Adipocyte (in vitro differentiated cells): Measurements from ENCODE around the gene SUPT5H.
"Not testable (repeated sequence)": the region's sequence is repeated elsewhere in the genome, so short reads cannot be mapped to it uniquely, and the experiment has no call there.

Experiments used
- DNase-seq: peaks from one replicate; pipeline ENCODE4 v3.0.0-alpha.2; 2015; ENCODE audit warnings: low read depth
- H3K27me3 ChIP-seq: replicated peaks from 2 replicates; pipeline ENCODE4 v1.7.0; 2013; ENCODE audit warnings: mild to moderate bottlenecking, low read length, moderate library complexity; ENCODE audit not compliant: control insufficient read depth, insufficient read depth
- H3K36me3 ChIP-seq: 2 replicates; pipeline ENCODE4 v1.7.0; 2013; ENCODE audit warnings: low read length, mild to moderate bottlenecking, moderate library complexity; ENCODE audit not compliant: control insufficient read depth, insufficient read depth, severe bottlenecking
- H3K4me1 ChIP-seq: 2 replicates; pipeline ENCODE4 v1.7.0; 2013; ENCODE audit warnings: mild to moderate bottlenecking, low read length, moderate library complexity; ENCODE audit not compliant: control insufficient read depth, insufficient read depth
- H3K4me3 ChIP-seq: 2 replicates; pipeline ENCODE4 v1.7.0; 2013; ENCODE audit warnings: mild to moderate bottlenecking, low read length, moderate library complexity
- H3K9ac ChIP-seq: 2 replicates; pipeline ENCODE4 v1.7.0; 2013; ENCODE audit warnings: mild to moderate bottlenecking, low read length, moderate library complexity
- H3K9me3 ChIP-seq: 2 replicates; pipeline ENCODE4 v1.7.0; 2013; ENCODE audit warnings: mild to moderate bottlenecking, low read length, moderate library complexity; ENCODE audit not compliant: control insufficient read depth

Gene SUPT5H

DNA sequence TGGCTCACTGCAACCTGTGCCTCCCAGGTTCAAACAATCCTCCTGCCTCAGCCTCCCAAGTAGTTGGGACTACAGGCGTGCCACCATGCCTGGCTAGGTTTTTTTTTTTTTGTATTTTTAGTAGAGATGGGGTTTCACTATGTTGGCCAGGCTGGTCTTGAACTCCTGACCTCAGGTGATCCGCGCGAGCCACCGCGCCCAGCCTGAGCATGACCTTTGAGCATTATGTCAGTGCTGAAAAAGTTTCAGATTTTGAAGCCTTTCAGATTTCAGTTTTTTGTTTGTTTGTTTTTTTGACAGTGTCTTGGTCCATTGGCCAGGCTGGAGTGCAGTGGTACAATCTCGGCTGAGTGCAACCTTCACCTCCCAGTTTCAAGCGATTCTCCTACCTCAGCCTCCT is 5.9 kb downstream of the SUPT5H start:
- not testable (repeated sequence) for DNase-seq, H3K4me3 ChIP-seq, H3K9ac ChIP-seq, H3K9me3 ChIP-seq, H3K27me3 ChIP-seq
- peaks cover 25% of the 10 kb centered on the region for H3K36me3 ChIP-seq
- H3K4me1 ChIP-seq: peaks cover 19% of the 10 kb centered on the region

GRCh38 chr19:39463403-39463802 is 18.0 kb downstream of the SUPT5H start:
- H3K27me3 ChIP-seq: no peaks in the 10 kb centered on the region
- DNase-seq: no peak
- peaks cover 89% of the 10 kb centered on the region for H3K36me3 ChIP-seq
- H3K4me1 ChIP-seq: no peaks in the 10 kb centered on the region
- no peak overlapping the region for H3K9ac ChIP-seq
- H3K9me3 ChIP-seq: no peaks in the 10 kb centered on the region
- no peak overlapping the region for H3K4me3 ChIP-seq

DNA sequence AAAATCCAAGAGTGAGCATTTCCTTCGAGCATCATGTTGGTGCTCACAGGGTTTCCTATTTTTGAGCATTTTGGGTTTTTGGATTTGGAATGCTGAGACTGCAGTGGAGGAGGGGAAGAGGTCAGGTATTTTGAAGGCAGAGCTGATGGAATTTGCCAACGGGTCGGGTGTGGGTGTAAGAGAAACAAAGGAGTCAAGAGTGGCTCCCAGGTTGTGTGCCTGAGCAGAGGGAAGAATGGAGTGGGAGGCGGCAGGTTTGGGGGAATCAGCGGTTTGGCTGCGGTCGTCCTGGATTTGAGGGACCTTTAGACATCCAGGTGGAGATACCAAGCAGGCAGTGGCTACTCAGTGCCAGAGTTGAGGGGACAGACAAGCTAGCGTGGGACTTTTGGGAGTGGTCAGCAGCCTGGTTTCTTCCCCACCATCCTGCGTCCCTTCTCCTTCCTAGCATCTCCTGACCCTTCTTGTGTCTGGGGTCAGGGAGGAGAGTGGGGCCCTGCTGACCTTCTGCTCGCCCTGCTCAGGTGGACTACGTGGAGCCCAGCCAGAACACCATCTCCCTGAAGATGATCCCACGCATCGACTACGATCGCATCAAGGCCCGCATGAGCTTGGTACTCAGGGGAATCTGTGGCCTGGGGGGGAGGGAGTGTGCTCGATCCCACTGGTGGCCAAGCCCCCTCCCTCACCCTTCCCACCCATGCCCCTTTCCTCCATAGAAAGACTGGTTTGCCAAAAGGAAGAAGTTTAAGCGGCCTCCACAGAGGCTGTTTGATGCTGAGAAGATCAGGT is 20.8 kb downstream of the SUPT5H start:
- H3K4me1 ChIP-seq: no peaks in the 10 kb centered on the region
- no peaks in the 10 kb centered on the region for H3K27me3 ChIP-seq
- peaks cover 89% of the 10 kb centered on the region for H3K36me3 ChIP-seq
- DNase-seq: no peak
- H3K4me3 ChIP-seq: no peak overlapping the region
- no peak overlapping the region for H3K9ac ChIP-seq
- no peaks in the 10 kb centered on the region for H3K9me3 ChIP-seq

- Histone ChIP-seq H3K36me3 (peaks cover 98% of the 10 kb centered on the region), H3K9me3 (no peaks in the 10 kb centered on the region), H3K4me1 (no peaks in the 10 kb centered on the region), H3K9ac (no peak overlapping the region), H3K27me3 (no peaks in the 10 kb centered on the region), H3K4me3 (no peak overlapping the region)
- no peak for DNase-seq
Observed at GRCh38 chr19:39467941-39468340, 22.6 kb downstream of the SUPT5H start.

- no peak overlapping the region for H3K4me3 ChIP-seq
- no peaks in the 10 kb centered on the region for H3K27me3 ChIP-seq
- H3K4me1 ChIP-seq: no peaks in the 10 kb centered on the region
- H3K36me3 ChIP-seq: peaks cover 99% of the 10 kb centered on the region
- H3K9ac ChIP-seq: no peak overlapping the region
- DNase-seq: no peak
- H3K9me3 ChIP-seq: no peaks in the 10 kb centered on the region
Observed at GRCh38 chr19:39469036-39469435, 23.7 kb downstream of the SUPT5H start.

GRCh38 chr19:39469567-39469966 is 24.2 kb downstream of the SUPT5H start:
- no peaks in the 10 kb centered on the region for H3K27me3 ChIP-seq
- no peaks in the 10 kb centered on the region for H3K9me3 ChIP-seq
- peaks cover 99% of the 10 kb centered on the region for H3K36me3 ChIP-seq
- H3K4me3 ChIP-seq: no peak overlapping the region
- H3K4me1 ChIP-seq: no peaks in the 10 kb centered on the region
- no peak for DNase-seq
- H3K9ac ChIP-seq: no peak overlapping the region

- no peaks in the 10 kb centered on the region for H3K4me1 ChIP-seq
- DNase-seq: no peak
- H3K4me3 ChIP-seq: no peak overlapping the region
- H3K36me3 ChIP-seq: peaks cover 96% of the 10 kb centered on the region
- H3K9ac ChIP-seq: no peak overlapping the region
- H3K27me3 ChIP-seq: no peaks in the 10 kb centered on the region
- H3K9me3 ChIP-seq: no peaks in the 10 kb centered on the region
Observed at GRCh38 chr19:39470724-39471339, 25.4 kb downstream of the SUPT5H start.

- H3K36me3 ChIP-seq: peaks cover 96% of the 10 kb centered on the region
- DNase-seq: no peak
- no peak overlapping the region for H3K4me3 ChIP-seq
Observed at GRCh38 chr19:39471756-39472536, 26.6 kb downstream of the SUPT5H start.

GRCh38 chr19:39472746-39473442 is 27.5 kb downstream of the SUPT5H start:
- Histone ChIP-seq H3K9me3 (no peaks in the 10 kb centered on the region), H3K36me3 (peaks cover 87% of the 10 kb centered on the region), H3K4me1 (no peaks in the 10 kb centered on the region), H3K4me3 (no peak overlapping the region), H3K9ac (no peak overlapping the region), H3K27me3 (no peaks in the 10 kb centered on the region)
- DNase-seq: no peak

More at GRCh38 chr19:39471756-39472536, 26.6 kb downstream of the SUPT5H start:
- Histone ChIP-seq H3K4me1 (no peaks in the 10 kb centered on the region), H3K9ac (no peak overlapping the region), H3K9me3 (no peaks in the 10 kb centered on the region), H3K27me3 (no peaks in the 10 kb centered on the region)

DNA sequence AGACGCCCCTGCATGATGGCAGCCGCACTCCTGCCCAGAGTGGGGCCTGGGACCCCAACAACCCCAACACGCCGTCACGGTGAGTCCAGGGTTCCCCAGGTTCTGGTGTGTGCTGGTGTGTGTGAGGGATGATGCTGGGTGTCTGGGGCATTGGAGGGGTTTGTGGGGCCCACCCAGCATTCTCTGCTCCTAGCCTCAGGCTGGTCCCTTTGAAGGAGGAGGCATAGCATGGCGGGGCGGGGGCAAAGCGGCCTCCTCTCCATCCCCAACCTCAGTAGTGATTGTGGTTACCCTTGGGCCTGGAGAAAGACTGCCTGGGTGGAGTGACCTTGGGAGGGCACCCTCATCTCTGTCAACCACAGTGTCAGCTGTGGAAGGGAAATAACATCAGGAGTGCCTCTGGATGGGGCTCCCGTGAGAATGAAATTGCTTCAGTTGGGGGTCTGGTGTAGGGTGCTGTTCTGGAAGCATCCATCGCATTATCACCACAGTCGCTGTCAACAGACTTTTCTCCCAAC is 28.1 kb downstream of the SUPT5H start:
- no peak for DNase-seq
- H3K9me3 ChIP-seq: no peaks in the 10 kb centered on the region
- H3K36me3 ChIP-seq: peaks cover 81% of the 10 kb centered on the region
- no peaks in the 10 kb centered on the region for H3K4me1 ChIP-seq
- no peak overlapping the region for H3K4me3 ChIP-seq
- H3K27me3 ChIP-seq: no peaks in the 10 kb centered on the region
- H3K9ac ChIP-seq: no peak overlapping the region
